ENCODE measurements around the gene SWAP70. TPM values are rescaled to one million over a fixed set of nuclear protein-coding genes. Genes with fewer than 3 reads are reported as not detected.

SWAP70 gene
- total and polyA plus RNA-seq, 9 of the 15 experiments (the other 6 are each of a cell fraction or from before 2014, with no cell fraction given): 1.7 to 4.9 (median 3.9) TPM

DNA sequence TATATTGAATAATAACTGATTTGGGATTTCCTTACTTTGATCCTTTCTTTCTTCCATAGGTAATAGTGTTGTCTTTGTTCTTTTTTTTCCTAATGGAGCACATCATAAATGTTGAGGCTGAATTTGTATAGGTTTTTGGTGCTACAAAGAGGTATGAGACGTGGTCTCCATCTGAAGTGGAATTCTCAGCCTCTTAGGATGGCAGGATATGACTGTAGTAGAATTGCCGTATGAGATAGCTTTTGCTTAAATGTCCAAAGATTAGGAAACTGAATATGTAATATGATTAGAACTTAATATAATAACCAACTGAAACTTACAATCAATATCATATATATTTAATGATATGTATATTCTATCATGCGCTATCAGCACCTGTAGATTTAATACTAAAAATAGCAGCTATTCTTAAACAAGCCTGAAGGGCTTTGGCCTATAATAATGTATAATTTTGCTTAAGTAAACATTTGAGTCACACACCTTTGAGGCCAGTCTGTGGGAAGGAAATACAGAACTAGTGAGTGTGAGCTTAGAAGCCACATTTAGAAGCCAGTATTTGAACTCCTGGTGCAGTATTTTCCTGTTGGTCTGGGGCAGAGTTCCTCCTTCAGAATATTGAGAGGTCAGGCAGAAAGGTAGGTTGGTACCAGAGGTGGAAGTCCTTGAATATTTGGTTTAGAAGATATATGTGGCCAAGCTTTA lies 62.6 kb downstream of the SWAP70 start (continued):
- TF ChIP-seq ZFP1 (CRISPR knock-in tag; IDR thresholded peaks at IDR 0.05) (no peak), ZNF668 (CRISPR knock-in tag; IDR thresholded peaks at IDR 0.05) (no peak), SRSF3 (IDR thresholded peaks at IDR 0.05; ENCODE audit: insufficient read depth, low read length) (no peak), RNF2 (IDR thresholded peaks at IDR 0.05) (no peak), ZNF232 (CRISPR knock-in tag; IDR thresholded peaks at IDR 0.05) (no peak), TCF7L2 (IDR thresholded peaks at IDR 0.05; ENCODE audit: low read depth, low read length) (no peak)
- TF ChIP-seq, protein P1, sequence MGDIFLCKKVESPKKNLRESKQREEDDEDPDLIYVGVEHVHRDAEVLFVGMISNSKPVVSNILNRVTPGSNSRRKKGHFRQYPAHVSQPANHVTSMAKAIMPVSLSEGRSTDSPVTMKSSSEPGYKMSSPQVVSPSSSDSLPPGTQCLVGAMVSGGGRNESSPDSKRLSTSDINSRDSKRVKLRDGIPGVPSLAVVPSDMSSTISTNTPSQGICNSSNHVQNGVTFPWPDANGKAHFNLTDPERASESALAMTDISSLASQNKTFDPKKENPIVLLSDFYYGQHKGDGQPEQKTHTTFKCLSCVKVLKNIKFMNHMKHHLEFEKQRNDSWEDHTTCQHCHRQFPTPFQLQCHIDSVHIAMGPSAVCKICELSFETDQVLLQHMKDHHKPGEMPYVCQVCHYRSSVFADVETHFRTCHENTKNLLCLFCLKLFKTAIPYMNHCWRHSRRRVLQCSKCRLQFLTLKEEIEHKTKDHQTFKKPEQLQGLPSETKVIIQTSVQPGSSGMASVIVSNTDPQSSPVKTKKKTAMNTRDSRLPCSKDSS (IDR thresholded peaks at IDR 0.05; ENCODE audit: low read depth, partially characterized antibody): no peak
- TF ChIP-seq, protein P2, sequence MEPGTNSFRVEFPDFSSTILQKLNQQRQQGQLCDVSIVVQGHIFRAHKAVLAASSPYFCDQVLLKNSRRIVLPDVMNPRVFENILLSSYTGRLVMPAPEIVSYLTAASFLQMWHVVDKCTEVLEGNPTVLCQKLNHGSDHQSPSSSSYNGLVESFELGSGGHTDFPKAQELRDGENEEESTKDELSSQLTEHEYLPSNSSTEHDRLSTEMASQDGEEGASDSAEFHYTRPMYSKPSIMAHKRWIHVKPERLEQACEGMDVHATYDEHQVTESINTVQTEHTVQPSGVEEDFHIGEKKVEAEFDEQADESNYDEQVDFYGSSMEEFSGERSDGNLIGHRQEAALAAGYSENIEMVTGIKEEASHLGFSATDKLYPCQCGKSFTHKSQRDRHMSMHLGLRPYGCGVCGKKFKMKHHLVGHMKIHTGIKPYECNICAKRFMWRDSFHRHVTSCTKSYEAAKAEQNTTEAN (CRISPR knock-in tag; IDR thresholded peaks at IDR 0.05): no peak
- TF ChIP-seq, protein P3, sequence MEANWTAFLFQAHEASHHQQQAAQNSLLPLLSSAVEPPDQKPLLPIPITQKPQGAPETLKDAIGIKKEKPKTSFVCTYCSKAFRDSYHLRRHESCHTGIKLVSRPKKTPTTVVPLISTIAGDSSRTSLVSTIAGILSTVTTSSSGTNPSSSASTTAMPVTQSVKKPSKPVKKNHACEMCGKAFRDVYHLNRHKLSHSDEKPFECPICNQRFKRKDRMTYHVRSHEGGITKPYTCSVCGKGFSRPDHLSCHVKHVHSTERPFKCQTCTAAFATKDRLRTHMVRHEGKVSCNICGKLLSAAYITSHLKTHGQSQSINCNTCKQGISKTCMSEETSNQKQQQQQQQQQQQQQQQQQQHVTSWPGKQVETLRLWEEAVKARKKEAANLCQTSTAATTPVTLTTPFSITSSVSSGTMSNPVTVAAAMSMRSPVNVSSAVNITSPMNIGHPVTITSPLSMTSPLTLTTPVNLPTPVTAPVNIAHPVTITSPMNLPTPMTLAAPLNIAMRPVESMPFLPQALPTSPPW (CRISPR knock-in tag; IDR thresholded peaks at IDR 0.05): no peak

Measured in K562 (cell line).